ENCODE data around the gene TCF12. TPM values are rescaled to one million over a fixed set of nuclear protein-coding genes. Genes with fewer than 3 reads are reported as not detected.
A peak's percentile ranks its signal among the peaks of the same experiment; 100 is the strongest.

TCF12 gene
- total RNA-seq, 1 experiment from 2014 or later, result 76.7 TPM

DNA sequence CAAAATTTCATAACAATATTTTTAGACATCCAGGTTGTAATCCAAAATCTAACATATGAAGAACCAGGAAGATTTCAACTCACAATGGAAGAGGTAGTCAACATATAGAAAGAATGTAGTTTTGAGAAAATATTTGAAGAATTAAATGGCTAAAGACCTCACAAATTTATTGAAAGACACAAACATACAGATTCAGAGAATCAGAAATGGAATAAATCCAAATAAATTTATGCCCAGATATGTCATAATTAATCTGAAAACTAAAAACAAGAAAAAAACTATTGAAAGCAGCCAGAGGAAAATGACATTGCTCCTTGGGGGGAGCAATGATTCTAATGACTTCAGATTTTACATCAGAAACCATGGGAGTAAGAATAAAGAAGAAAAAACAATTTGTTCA is 75.8 kb downstream of the TCF12 start:
- Histone ChIP-seq H3K14ac (ENCODE audit: insufficient read depth, low read length) (no peak overlapping the region), H3K18ac (ENCODE audit: insufficient read length, low read depth, low read length) (no peak overlapping the region), H3K4me2 (ENCODE audit: insufficient read depth, insufficient read length, low read length) (no peak overlapping the region), H3K79me1 (ENCODE audit: insufficient read depth, low read depth, low read length, poor library complexity, severe bottlenecking) (peaks cover 5% of the 10 kb centered on the region), H3K56ac (ENCODE audit: insufficient read length, low read depth, low read length) (no peak overlapping the region), H2BK5ac (ENCODE audit: insufficient read length, low read length) (no peak overlapping the region), H3K9me3 (ENCODE audit: control insufficient read depth, low read depth, low read length) (no peaks in the 10 kb centered on the region), H3K4ac (ENCODE audit: low read depth, low read length) (no peak overlapping the region), H4K8ac (replicated peaks; ENCODE audit: insufficient read length, low read depth, low read length) (no peak overlapping the region), H2BK120ac (ENCODE audit: low read depth, low read length, poor library complexity, severe bottlenecking) (no peak overlapping the region), H3T11ph (ENCODE audit: low read length) (no peak overlapping the region), H2AK5ac (ENCODE audit: insufficient read length, low read length) (no peak overlapping the region), H3K23ac (ENCODE audit: insufficient read length, low read depth, low read length) (no peak overlapping the region), H2AFZ (ENCODE audit: low read length) (no peak overlapping the region), H3K23me2 (ENCODE audit: insufficient read length, low read depth, low read length, poor library complexity, severe bottlenecking) (no peaks in the 10 kb centered on the region), H3K79me2 (ENCODE audit: insufficient read depth, low read length) (peaks cover 9% of the 10 kb centered on the region; the same call in 1 of the 2 replicates), H2BK15ac (ENCODE audit: low read depth, low read length) (no peak overlapping the region), H4K20me1 (ENCODE audit: control insufficient read depth, insufficient read depth, insufficient read length) (no peaks in the 10 kb centered on the region), H3K27ac (ENCODE audit: insufficient read length, low read depth, low read length) (no peak overlapping the region), H2BK20ac (ENCODE audit: low read depth, low read length, poor library complexity, severe bottlenecking) (no peak overlapping the region), H3K9ac (ENCODE audit: extremely low read depth, insufficient read length, low read length) (no peak overlapping the region), H3K27me3 (ENCODE audit: insufficient read depth, low read length) (no peaks in the 10 kb centered on the region), H4K91ac (ENCODE audit: insufficient read length, low read depth, low read length) (no peak overlapping the region), H2BK12ac (ENCODE audit: insufficient read length, low read depth, low read length) (no peak overlapping the region), H4K5ac (ENCODE audit: insufficient read length, low read depth, low read length) (no peak overlapping the region), H3K4me1 (ENCODE audit: insufficient read depth, low read length) (no peaks in the 10 kb centered on the region)
- H3K27ac Mint-ChIP-seq, result peak overlapping the region in 1 of 3 experiments; percentile 69; a peak in 3 of 7 replicates
- H3K4me1 Mint-ChIP-seq, result peaks cover 7 to 12% of the 10 kb centered on the region in 2 experiments
- DNase-seq, result no peak
- TF ChIP-seq, protein P1, sequence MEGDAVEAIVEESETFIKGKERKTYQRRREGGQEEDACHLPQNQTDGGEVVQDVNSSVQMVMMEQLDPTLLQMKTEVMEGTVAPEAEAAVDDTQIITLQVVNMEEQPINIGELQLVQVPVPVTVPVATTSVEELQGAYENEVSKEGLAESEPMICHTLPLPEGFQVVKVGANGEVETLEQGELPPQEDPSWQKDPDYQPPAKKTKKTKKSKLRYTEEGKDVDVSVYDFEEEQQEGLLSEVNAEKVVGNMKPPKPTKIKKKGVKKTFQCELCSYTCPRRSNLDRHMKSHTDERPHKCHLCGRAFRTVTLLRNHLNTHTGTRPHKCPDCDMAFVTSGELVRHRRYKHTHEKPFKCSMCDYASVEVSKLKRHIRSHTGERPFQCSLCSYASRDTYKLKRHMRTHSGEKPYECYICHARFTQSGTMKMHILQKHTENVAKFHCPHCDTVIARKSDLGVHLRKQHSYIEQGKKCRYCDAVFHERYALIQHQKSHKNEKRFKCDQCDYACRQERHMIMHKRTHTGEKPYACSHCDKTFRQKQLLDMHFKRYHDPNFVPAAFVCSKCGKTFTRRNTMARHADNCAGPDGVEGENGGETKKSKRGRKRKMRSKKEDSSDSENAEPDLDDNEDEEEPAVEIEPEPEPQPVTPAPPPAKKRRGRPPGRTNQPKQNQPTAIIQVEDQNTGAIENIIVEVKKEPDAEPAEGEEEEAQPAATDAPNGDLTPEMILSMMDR (conservative IDR thresholded peaks at IDR 0.05), result no peak
- no peaks in the 10 kb centered on the region for H3K27me3 Mint-ChIP-seq (ENCODE audit: low read depth)
- H3K4me3 Mint-ChIP-seq, result no peak overlapping the region
- no peaks in the 10 kb centered on the region; a peak in 1 of 5 replicates for H3K9me3 Mint-ChIP-seq
- H3K36me3 Mint-ChIP-seq (ENCODE audit: insufficient read depth in 1 of 3, low read depth in 3 of 3), result peaks cover 10 to 16% (median 16%) of the 10 kb centered on the region in 3 experiments; a peak in 5 of 7 replicates

Measured in H9 (cell line).